Dermis microvascular lymphatic vessel endothelial cell (primary cell): ENCODE results near the gene SP4. TPM values are rescaled to one million over a fixed set of nuclear protein-coding genes. Genes with fewer than 3 reads are reported as not detected.

Experiments
- DNase-seq, 2 donors: peaks; one replicate each; pipeline versions ENCODE4 v3.0.0 to v3.0.0-alpha.2; 2010; ENCODE audit warnings: low read depth in 2 of 2
- total RNA-seq: library from RNA; depleted of rRNA; stranded (reverse); fragments of >200 nt; gene quantifications from 2 replicates; pipeline ENCODE4 v1.2.1, GENCODE V29; 2014

SP4 gene
- 5.0 and 5.6 TPM in 2 replicates for total RNA-seq

GRCh38 chr7:21427871-21428658 is at the start of gene SP4:
TSS of gene SP4 (plus strand) at chr7:21428083. CDS start at chr7:21428252, 169 bp downstream.
- DNase-seq = peak; percentile 70 to 96

GRCh38 chr7:21383227-21384220 is 44.4 kb upstream of the SP4 start:
- no peak for DNase-seq

- no peak for DNase-seq
Observed at GRCh38 chr7:21393937-21394336, 33.9 kb upstream of the SP4 start.

- DNase-seq = no peak
Observed at GRCh38 chr7:21401944-21402343, 25.9 kb upstream of the SP4 start.

- no peak for DNase-seq
Observed at GRCh38 chr7:21407796-21408480, 19.9 kb upstream of the SP4 start.

GRCh38 chr7:21408481-21408820 is 19.4 kb upstream of the SP4 start:
- DNase-seq = no peak

GRCh38 chr7:21412410-21412851 is 15.5 kb upstream of the SP4 start:
- no peak for DNase-seq

- no peak for DNase-seq
Observed at GRCh38 chr7:21412957-21413356, 14.9 kb upstream of the SP4 start.

GRCh38 chr7:21413502-21413901 is 14.4 kb upstream of the SP4 start:
- DNase-seq = no peak

- DNase-seq = no peak
Observed at GRCh38 chr7:21414795-21415393, 13.0 kb upstream of the SP4 start.

GRCh38 chr7:21417647-21418046 is 10.2 kb upstream of the SP4 start:
- DNase-seq = no peak

- DNase-seq = no peak
Observed at GRCh38 chr7:21422751-21423150, 5.1 kb upstream of the SP4 start.

GRCh38 chr7:21425290-21425689 is 2.6 kb upstream of the SP4 start:
- DNase-seq = no peak

GRCh38 chr7:21426286-21427181 is 1.3 kb upstream of the SP4 start:
- no peak for DNase-seq

GRCh38 chr7:21427182-21427870 is 557 bp upstream of the SP4 start:
- peak; percentile 95 to 99 for DNase-seq

GRCh38 chr7:21428659-21428941 is 717 bp downstream of the SP4 start:
- DNase-seq = no peak

GRCh38 chr7:21429021-21429420 is 1.1 kb downstream of the SP4 start:
- DNase-seq = no peak

- DNase-seq = no peak
Observed at GRCh38 chr7:21429786-21430574, 2.1 kb downstream of the SP4 start.

- DNase-seq = no peak
Observed at GRCh38 chr7:21430575-21430954, 2.7 kb downstream of the SP4 start.
